ENCODE data around the gene EIF4E.
"Not testable (repeated sequence)": the region's sequence is repeated elsewhere in the genome, so short reads cannot be mapped to it uniquely, and the experiment has no call there.

Gene EIF4E

GRCh38 chr4:98928505-98929340, at the start of gene EIF4E:
TSS of gene EIF4E (minus strand) at chr4:98929133. CDS start at chr4:98929112, 21 bp downstream.
- DNase-seq, result peak; percentile 90 to 98 (median 97)

- no peak for DNase-seq
Measured at GRCh38 chr4:98977557-98977956, 48.6 kb upstream of the EIF4E start.

GRCh38 chr4:98976716-98977115, 47.8 kb upstream of the EIF4E start:
- DNase-seq, result no peak

- DNase-seq, result no peak
Measured at GRCh38 chr4:98969878-98970785, 41.2 kb upstream of the EIF4E start.

- DNase-seq, result no peak
Measured at GRCh38 chr4:98967786-98968329, 38.9 kb upstream of the EIF4E start.

- DNase-seq, result no peak
Measured at GRCh38 chr4:98966926-98967325, 38.0 kb upstream of the EIF4E start.

- DNase-seq, result no peak
Measured at GRCh38 chr4:98963538-98964433, 34.9 kb upstream of the EIF4E start.

GRCh38 chr4:98961770-98962169, 32.8 kb upstream of the EIF4E start:
- no peak for DNase-seq

- no peak for DNase-seq
Measured at GRCh38 chr4:98959411-98959810, 30.5 kb upstream of the EIF4E start.

- DNase-seq, result no peak
Measured at GRCh38 chr4:98958065-98958464, 29.1 kb upstream of the EIF4E start.

- DNase-seq, result no peak
Measured at GRCh38 chr4:98955229-98955628, 26.3 kb upstream of the EIF4E start.

- no peak for DNase-seq
Measured at GRCh38 chr4:98951710-98952109, 22.8 kb upstream of the EIF4E start.

GRCh38 chr4:98950925-98951324, 22.0 kb upstream of the EIF4E start:
- no peak for DNase-seq

- DNase-seq, result no peak
Measured at GRCh38 chr4:98946359-98946758, 17.4 kb upstream of the EIF4E start.

- DNase-seq, result no peak
Measured at GRCh38 chr4:98945297-98945850, 16.4 kb upstream of the EIF4E start.

GRCh38 chr4:98939892-98940298, 11.0 kb upstream of the EIF4E start:
- peak in 2 of 6 experiments; percentile 7 to 10 for DNase-seq

GRCh38 chr4:98939438-98939837, 10.5 kb upstream of the EIF4E start:
- DNase-seq, result no peak

GRCh38 chr4:98937986-98938720, 9.2 kb upstream of the EIF4E start:
- DNase-seq, result no peak

GRCh38 chr4:98935633-98936032, 6.7 kb upstream of the EIF4E start:
- no peak for DNase-seq

- not testable (repeated sequence) for DNase-seq
Measured at GRCh38 chr4:98934851-98935250, 5.9 kb upstream of the EIF4E start.

- no peak for DNase-seq
Measured at GRCh38 chr4:98932539-98932938, 3.6 kb upstream of the EIF4E start.

Measured in stimulated activated naive CD4-positive, alpha-beta T cell (primary cell).